H1 (cell line): Measurements from ENCODE around the gene CEP152. TPM values are rescaled to one million over a fixed set of nuclear protein-coding genes. Genes with fewer than 3 reads are reported as not detected.

Source experiments
- ATF3 ChIP-seq: IDR thresholded peaks from 2 replicates; pipeline ENCODE4 v1.6.1; 2011; ENCODE audit warnings: low read depth, mild to moderate bottlenecking, low read length; ENCODE audit not compliant: insufficient read depth
- BRCA1 ChIP-seq: IDR thresholded peaks from 2 replicates; pipeline ENCODE4 v1.6.1; 2012; ENCODE audit warnings: low read depth, low read length, improper control_type of control experiment
- CHD7 ChIP-seq: fragments of 300-600 bp; sonication (generic); IDR thresholded peaks from 2 replicates; pipeline ENCODE4 v1.7.1; 2012; ENCODE audit warnings: low read length, moderate library complexity, mild to moderate bottlenecking, inconsistent platforms; ENCODE audit not compliant: insufficient replicate concordance
- MAX ChIP-seq: IDR thresholded peaks from 2 replicates; pipeline ENCODE4 v1.6.1; 2012; ENCODE audit warnings: inconsistent platforms
- POLR2AphosphoS5 ChIP-seq: IDR thresholded peaks from 2 replicates; pipeline ENCODE4 v1.6.1; 2011; ENCODE audit warnings: low read depth, low read length
- RBBP5 ChIP-seq: IDR thresholded peaks from 2 replicates; pipeline ENCODE4 v1.7.1; 2012; ENCODE audit warnings: low read depth, mild to moderate bottlenecking, inconsistent platforms, low read length, moderate library complexity, borderline replicate concordance
- SIRT6 ChIP-seq: IDR thresholded peaks from one replicate; pipeline ENCODE4 v1.7.1; 2012; ENCODE audit warnings: low read length, inconsistent platforms
- SP4 ChIP-seq: IDR thresholded peaks from 2 replicates; pipeline ENCODE4 v1.6.1; 2012; ENCODE audit warnings: low read length, inconsistent platforms
- TEAD4 ChIP-seq: IDR thresholded peaks from 2 replicates; pipeline ENCODE4 v1.6.1; 2012; ENCODE audit warnings: low read depth, low read length, inconsistent platforms, mixed read lengths
- polyA plus RNA-seq, 7 experiments: library from polyadenylated mRNA; depleted of rRNA in 3 of 7; stranded (reverse) in 5 of 7; unstranded in 2 of 7; fragments of >200 nt in 5 of 7; fragments of 200-250 nt in 2 of 7; gene quantifications; 1 replicate in 5 of 7; 2 replicates in 1 of 7; 4 replicates in 1 of 7; pipeline versions ENCODE4 v1.2.1 to v1.2.3, GENCODE V29; 2011 to 2013; ENCODE audit warnings: missing spikeins in 2 of 7, mixed read lengths in 2 of 7
- total RNA-seq: library from RNA; stranded (reverse); fragmentation: NEBNext Ultra II Directional; extraction: Animal tissue kit (Norgen Biotek cat#: 25700); gene quantifications from 2 replicates; pipeline ENCODE4 v1.2.1, GENCODE V29; 2021

CEP152 gene
- total and polyA plus RNA-seq, 2 of the 8 experiments (the other 6 are each of a cell fraction or from before 2014, with no cell fraction given), result 1.4 to 16.2 TPM

GRCh38 chr15:48810414-48811324, at the start of gene CEP152 (continued):
- TF ChIP-seq CHD7 (no peak), RBBP5 (no peak; the same call in 1 of the 2 replicates), POLR2AphosphoS5 (peak; percentile 79), TEAD4 (no peak), MAX (peak; percentile 66), SP4 (no peak), SIRT6 (no peak), ATF3 (no peak), BRCA1 (no peak)
